H1 (cell line): ENCODE measurements around the gene LCT. TPM values are rescaled to one million over a fixed set of nuclear protein-coding genes. Genes with fewer than 3 reads are reported as not detected.

Source experiments
- ASH2L ChIP-seq: fragments of 200-600, 300-600 bp; sonication (generic); IDR thresholded peaks from one replicate; pipeline ENCODE4 v1.7.1; 2017; ENCODE audit warnings: low read length
- CBX5 ChIP-seq: fragments of 300-800, 300-1000 bp; sonication (generic); IDR thresholded peaks from 2 replicates; pipeline ENCODE4 v1.7.1; 2016; ENCODE audit warnings: antibody characterized with exemption, low read length, low read depth
- CHD1 ChIP-seq: IDR thresholded peaks from 2 replicates; pipeline ENCODE4 v1.6.1; 2012; ENCODE audit warnings: low read depth, low read length, improper control_type of control experiment
- EZH2 ChIP-seq: fragments of 200-600 bp; sonication (generic); IDR thresholded peaks from 2 replicates; pipeline ENCODE4 v1.7.1; 2012; ENCODE audit warnings: low read depth, mild to moderate bottlenecking, moderate library complexity, low read length, inconsistent platforms; ENCODE audit not compliant: severe bottlenecking
- GTF2F1 ChIP-seq: IDR thresholded peaks from 2 replicates; pipeline ENCODE4 v1.6.1; 2012; ENCODE audit warnings: low read depth, low read length, improper control_type of control experiment, borderline replicate concordance
- KDM1A ChIP-seq: fragments of 200-600, 300-600 bp; sonication (generic); IDR thresholded peaks from 2 replicates; pipeline ENCODE4 v1.7.1; 2016; ENCODE audit warnings: mild to moderate bottlenecking, low read length, borderline replicate concordance
- MAX ChIP-seq: IDR thresholded peaks from 2 replicates; pipeline ENCODE4 v1.6.1; 2012; ENCODE audit warnings: inconsistent platforms
- NANOG ChIP-seq: IDR thresholded peaks from 2 replicates; pipeline ENCODE4 v1.6.1; 2011; ENCODE audit warnings: low read length, low read depth, mild to moderate bottlenecking, inconsistent platforms; ENCODE audit not compliant: insufficient read depth, poor library complexity, severe bottlenecking
- POLR2AphosphoS5 ChIP-seq: IDR thresholded peaks from 2 replicates; pipeline ENCODE4 v1.6.1; 2011; ENCODE audit warnings: low read depth, low read length
- SP1 ChIP-seq: IDR thresholded peaks from 2 replicates; pipeline ENCODE4 v1.6.1; 2011; ENCODE audit warnings: low read depth, low read length
- TBP ChIP-seq: IDR thresholded peaks from 2 replicates; pipeline ENCODE4 v1.6.1; 2011; ENCODE audit warnings: low read depth, low read length, improper control_type of control experiment
- TEAD4 ChIP-seq: IDR thresholded peaks from 2 replicates; pipeline ENCODE4 v1.6.1; 2012; ENCODE audit warnings: low read depth, low read length, inconsistent platforms, mixed read lengths
- polyA plus RNA-seq, 7 experiments: library from polyadenylated mRNA; depleted of rRNA in 3 of 7; stranded (reverse) in 5 of 7; unstranded in 2 of 7; fragments of >200 nt in 5 of 7; fragments of 200-250 nt in 2 of 7; gene quantifications; 1 replicate in 5 of 7; 2 replicates in 1 of 7; 4 replicates in 1 of 7; pipeline versions ENCODE4 v1.2.1 to v1.2.3, GENCODE V29; 2011 to 2013; ENCODE audit warnings: missing spikeins in 2 of 7, mixed read lengths in 2 of 7
- total RNA-seq: library from RNA; stranded (reverse); fragmentation: NEBNext Ultra II Directional; extraction: Animal tissue kit (Norgen Biotek cat#: 25700); gene quantifications from 2 replicates; pipeline ENCODE4 v1.2.1, GENCODE V29; 2021
- TF ChIP-seq, protein P1 (sequence below): IDR thresholded peaks from 2 replicates; pipeline ENCODE4 v1.6.1; 2012; ENCODE audit warnings: low read length, inconsistent platforms

Gene LCT
- total and polyA plus RNA-seq, 2 of the 8 experiments (the other 6 are each of a cell fraction or from before 2014, with no cell fraction given) = 0.06 TPM; not detected in 1

GRCh38 chr2:135818937-135819610, 17.9 kb downstream of the LCT start (continued):
- no peak for TF ChIP-seq SP1
- no peak for TF ChIP-seq CBX5
- no peak for TF ChIP-seq ASH2L
- TF ChIP-seq, protein P1, sequence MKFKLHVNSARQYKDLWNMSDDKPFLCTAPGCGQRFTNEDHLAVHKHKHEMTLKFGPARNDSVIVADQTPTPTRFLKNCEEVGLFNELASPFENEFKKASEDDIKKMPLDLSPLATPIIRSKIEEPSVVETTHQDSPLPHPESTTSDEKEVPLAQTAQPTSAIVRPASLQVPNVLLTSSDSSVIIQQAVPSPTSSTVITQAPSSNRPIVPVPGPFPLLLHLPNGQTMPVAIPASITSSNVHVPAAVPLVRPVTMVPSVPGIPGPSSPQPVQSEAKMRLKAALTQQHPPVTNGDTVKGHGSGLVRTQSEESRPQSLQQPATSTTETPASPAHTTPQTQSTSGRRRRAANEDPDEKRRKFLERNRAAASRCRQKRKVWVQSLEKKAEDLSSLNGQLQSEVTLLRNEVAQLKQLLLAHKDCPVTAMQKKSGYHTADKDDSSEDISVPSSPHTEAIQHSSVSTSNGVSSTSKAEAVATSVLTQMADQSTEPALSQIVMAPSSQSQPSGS = no peak
- TF ChIP-seq MAX = peak; percentile 89
- no peak for TF ChIP-seq NANOG
- no peak for TF ChIP-seq POLR2AphosphoS5
- TF ChIP-seq TBP = no peak
- peak; percentile 33; the same call in 1 of the 2 replicates for TF ChIP-seq KDM1A
- TF ChIP-seq EZH2 = no peak
- TF ChIP-seq CHD1 = no peak
- TF ChIP-seq GTF2F1 = no peak
- TF ChIP-seq TEAD4 = peak; percentile 94
